ENCODE data around the gene MS4A18.

GRCh38 chr11:60776167-60776566, 51.6 kb downstream of the MS4A18 start:
- TF ChIP-seq CTCF (IDR thresholded peaks at IDR 0.05; ENCODE audit: poor library complexity) (no peak), EZH2 (IDR thresholded peaks at IDR 0.05; ENCODE audit: borderline replicate concordance) (no peak)
